ENCODE results near the gene SLC25A36.
A peak's percentile ranks its signal among the peaks of the same experiment; 100 is the strongest.

SLC25A36 gene

GRCh38 chr3:140941434-140942220 lies at the start of gene SLC25A36:
TSS of gene SLC25A36 (plus strand) at chr3:140941836. CDS start at chr3:140942055, 219 bp downstream.
- DNase-seq (ENCODE audit: low read depth in 2 of 2): peak; percentile 78 to 92

GRCh38 chr3:140896997-140897396 lies 44.6 kb upstream of the SLC25A36 start:
- no peak for DNase-seq (ENCODE audit: low read depth in 2 of 2)

- no peak for DNase-seq (ENCODE audit: low read depth in 2 of 2)
These were observed 43.1 kb upstream of the SLC25A36 start for GRCh38 chr3:140898340-140899180.

- DNase-seq (ENCODE audit: low read depth in 2 of 2): no peak
These were observed 42.3 kb upstream of the SLC25A36 start for GRCh38 chr3:140899363-140899762.

- no peak for DNase-seq (ENCODE audit: low read depth in 2 of 2)
These were observed 38.8 kb upstream of the SLC25A36 start for GRCh38 chr3:140902791-140903190.

GRCh38 chr3:140903196-140903595 lies 38.4 kb upstream of the SLC25A36 start:
- DNase-seq (ENCODE audit: low read depth in 2 of 2): no peak

GRCh38 chr3:140904521-140904920 lies 37.1 kb upstream of the SLC25A36 start:
- no peak for DNase-seq (ENCODE audit: low read depth in 2 of 2)

- no peak for DNase-seq (ENCODE audit: low read depth in 2 of 2)
These were observed 36.1 kb upstream of the SLC25A36 start for GRCh38 chr3:140905559-140905958.

- DNase-seq (ENCODE audit: low read depth in 2 of 2): no peak
These were observed 34.9 kb upstream of the SLC25A36 start for GRCh38 chr3:140906785-140907184.

GRCh38 chr3:140910860-140911259 lies 30.8 kb upstream of the SLC25A36 start:
- no peak for DNase-seq (ENCODE audit: low read depth in 2 of 2)

- DNase-seq (ENCODE audit: low read depth in 2 of 2): no peak
These were observed 29.8 kb upstream of the SLC25A36 start for GRCh38 chr3:140911822-140912221.

GRCh38 chr3:140913728-140914127 lies 27.9 kb upstream of the SLC25A36 start:
- no peak for DNase-seq (ENCODE audit: low read depth in 2 of 2)

GRCh38 chr3:140914384-140914945 lies 27.2 kb upstream of the SLC25A36 start:
- DNase-seq (ENCODE audit: low read depth in 2 of 2): no peak

- no peak for DNase-seq (ENCODE audit: low read depth in 2 of 2)
These were observed 25.0 kb upstream of the SLC25A36 start for GRCh38 chr3:140916603-140917002.

GRCh38 chr3:140917772-140918171 lies 23.9 kb upstream of the SLC25A36 start:
- DNase-seq (ENCODE audit: low read depth in 2 of 2): no peak

GRCh38 chr3:140920029-140920428 lies 21.6 kb upstream of the SLC25A36 start:
- DNase-seq (ENCODE audit: low read depth in 2 of 2): no peak

GRCh38 chr3:140922634-140923033 lies 19.0 kb upstream of the SLC25A36 start:
- DNase-seq (ENCODE audit: low read depth in 2 of 2): no peak

GRCh38 chr3:140924097-140924873 lies 17.4 kb upstream of the SLC25A36 start:
- no peak for DNase-seq (ENCODE audit: low read depth in 2 of 2)

GRCh38 chr3:140927279-140928069 lies 14.2 kb upstream of the SLC25A36 start:
- DNase-seq (ENCODE audit: low read depth in 2 of 2): no peak

GRCh38 chr3:140929446-140929845 lies 12.2 kb upstream of the SLC25A36 start:
- no peak for DNase-seq (ENCODE audit: low read depth in 2 of 2)

- no peak for DNase-seq (ENCODE audit: low read depth in 2 of 2)
These were observed 10.6 kb upstream of the SLC25A36 start for GRCh38 chr3:140931016-140931454.

Data from stimulated activated CD4-positive, alpha-beta T cell treated with anti-CD3 and anti-CD28 coated beads, Interleukin-1b, Interleukin-23, amount 100 ng/mL, for 1 hour (primary cell).